ENCODE measurements around the gene CASP10. TPM values are rescaled to one million over a fixed set of nuclear protein-coding genes. Genes with fewer than 3 reads are reported as not detected.

CASP10 gene
- total RNA-seq, 1 donor from 2014 or later: 2.5 TPM

DNA sequence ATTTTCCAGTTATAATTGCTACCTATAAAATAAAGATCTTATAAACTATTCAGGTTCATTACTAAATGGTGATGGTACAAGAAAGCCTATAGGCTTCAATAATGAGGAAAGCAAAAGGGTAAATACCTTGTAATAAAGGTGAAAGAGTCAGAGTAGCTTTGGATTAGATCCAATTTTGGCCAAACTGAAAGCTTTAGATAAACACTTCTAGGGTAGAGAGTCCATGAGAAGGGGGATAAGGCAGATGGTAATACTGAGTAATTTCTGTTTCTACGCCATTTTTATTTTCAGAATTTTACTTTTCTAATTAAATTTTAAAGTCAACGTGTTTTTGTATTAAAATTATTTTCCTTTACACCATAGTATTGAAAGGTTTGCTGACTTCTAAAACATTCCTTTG lies 86.8 kb downstream of the CASP10 start:
- no peaks in the 10 kb centered on the region for H3K27me3 ChIP-seq (ENCODE audit: control insufficient read depth, insufficient read depth, low read length)
- H3K4me3 ChIP-seq (ENCODE audit: low read depth, low read length): no peak overlapping the region
- no peak for DNase-seq (ENCODE audit: low read depth)
- TF ChIP-seq, protein P1, sequence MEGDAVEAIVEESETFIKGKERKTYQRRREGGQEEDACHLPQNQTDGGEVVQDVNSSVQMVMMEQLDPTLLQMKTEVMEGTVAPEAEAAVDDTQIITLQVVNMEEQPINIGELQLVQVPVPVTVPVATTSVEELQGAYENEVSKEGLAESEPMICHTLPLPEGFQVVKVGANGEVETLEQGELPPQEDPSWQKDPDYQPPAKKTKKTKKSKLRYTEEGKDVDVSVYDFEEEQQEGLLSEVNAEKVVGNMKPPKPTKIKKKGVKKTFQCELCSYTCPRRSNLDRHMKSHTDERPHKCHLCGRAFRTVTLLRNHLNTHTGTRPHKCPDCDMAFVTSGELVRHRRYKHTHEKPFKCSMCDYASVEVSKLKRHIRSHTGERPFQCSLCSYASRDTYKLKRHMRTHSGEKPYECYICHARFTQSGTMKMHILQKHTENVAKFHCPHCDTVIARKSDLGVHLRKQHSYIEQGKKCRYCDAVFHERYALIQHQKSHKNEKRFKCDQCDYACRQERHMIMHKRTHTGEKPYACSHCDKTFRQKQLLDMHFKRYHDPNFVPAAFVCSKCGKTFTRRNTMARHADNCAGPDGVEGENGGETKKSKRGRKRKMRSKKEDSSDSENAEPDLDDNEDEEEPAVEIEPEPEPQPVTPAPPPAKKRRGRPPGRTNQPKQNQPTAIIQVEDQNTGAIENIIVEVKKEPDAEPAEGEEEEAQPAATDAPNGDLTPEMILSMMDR (IDR thresholded peaks at IDR 0.05; ENCODE audit: insufficient read depth, low read length, poor library complexity, severe bottlenecking): no peak
- no peaks in the 10 kb centered on the region for H3K36me3 ChIP-seq (ENCODE audit: control insufficient read depth, insufficient read depth, low read length)

DNA sequence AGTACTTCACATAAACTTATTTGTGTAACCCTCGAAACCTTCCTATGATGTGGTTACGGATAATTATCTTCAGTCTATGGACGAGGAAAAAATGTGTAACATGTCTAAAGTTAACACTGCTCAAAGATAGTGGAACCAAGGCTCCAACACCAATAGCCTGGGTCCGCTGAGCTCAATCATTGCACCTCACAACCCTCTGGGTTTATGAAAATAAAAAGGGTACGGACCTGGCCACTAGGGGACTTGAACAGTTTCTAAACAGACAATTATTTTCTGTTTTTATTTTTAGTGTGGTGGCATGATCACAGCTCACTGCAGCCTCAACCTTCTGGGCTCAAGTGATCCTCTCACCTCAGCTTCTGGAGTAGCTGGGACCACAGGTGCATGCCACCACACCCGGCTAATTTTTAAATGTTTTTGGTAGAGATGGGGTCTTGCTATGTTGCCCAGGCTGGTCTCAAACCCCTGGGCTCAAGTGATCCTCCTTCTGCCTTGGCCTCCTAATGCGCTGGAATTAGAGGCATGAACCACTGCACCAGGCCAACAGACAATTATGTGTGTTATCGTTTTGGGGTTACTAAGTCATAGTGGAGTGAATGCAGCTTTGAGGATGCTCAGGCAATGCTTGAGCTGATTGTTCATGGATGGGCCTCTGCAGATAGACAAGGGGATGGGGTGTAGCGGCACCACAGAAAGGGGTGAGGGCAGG lies 87.5 kb downstream of the CASP10 start:
- Histone ChIP-seq H3K36me3 (ENCODE audit: control insufficient read depth, insufficient read depth, low read length) (no peaks in the 10 kb centered on the region), H3K27me3 (ENCODE audit: control insufficient read depth, insufficient read depth, low read length) (no peaks in the 10 kb centered on the region), H3K4me3 (ENCODE audit: low read depth, low read length) (no peak overlapping the region)
- TF ChIP-seq, protein P1 (IDR thresholded peaks at IDR 0.05; ENCODE audit: insufficient read depth, low read length, poor library complexity, severe bottlenecking): no peak
- no peak for DNase-seq (ENCODE audit: low read depth)

DNA sequence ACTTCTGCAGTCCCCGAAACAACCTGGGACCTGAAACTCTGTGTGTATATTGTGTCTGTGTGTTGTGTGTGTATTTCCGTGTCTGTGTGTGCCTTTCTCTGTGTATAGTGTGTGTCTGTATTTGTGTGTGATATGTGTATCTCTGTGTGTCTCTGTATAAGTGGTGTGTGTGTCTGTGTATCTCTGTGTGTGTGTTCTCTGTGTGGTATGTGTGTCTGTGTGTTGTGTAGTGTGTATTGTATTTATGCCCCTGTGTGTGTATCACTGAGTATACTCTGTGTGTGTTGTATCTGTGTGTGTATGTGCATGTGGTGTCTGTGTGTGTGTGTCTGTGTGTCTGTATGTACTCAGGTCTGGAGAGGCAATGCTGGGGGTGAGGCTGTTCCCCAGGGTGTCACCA lies 89.0 kb downstream of the CASP10 start:
- H3K4me3 ChIP-seq (ENCODE audit: low read depth, low read length): no peak overlapping the region
- DNase-seq (ENCODE audit: low read depth): no peak
- H3K36me3 ChIP-seq (ENCODE audit: control insufficient read depth, insufficient read depth, low read length): no peaks in the 10 kb centered on the region
- TF ChIP-seq, protein P1 (IDR thresholded peaks at IDR 0.05; ENCODE audit: insufficient read depth, low read length, poor library complexity, severe bottlenecking): no peak
- H3K27me3 ChIP-seq (ENCODE audit: control insufficient read depth, insufficient read depth, low read length): no peaks in the 10 kb centered on the region

DNA sequence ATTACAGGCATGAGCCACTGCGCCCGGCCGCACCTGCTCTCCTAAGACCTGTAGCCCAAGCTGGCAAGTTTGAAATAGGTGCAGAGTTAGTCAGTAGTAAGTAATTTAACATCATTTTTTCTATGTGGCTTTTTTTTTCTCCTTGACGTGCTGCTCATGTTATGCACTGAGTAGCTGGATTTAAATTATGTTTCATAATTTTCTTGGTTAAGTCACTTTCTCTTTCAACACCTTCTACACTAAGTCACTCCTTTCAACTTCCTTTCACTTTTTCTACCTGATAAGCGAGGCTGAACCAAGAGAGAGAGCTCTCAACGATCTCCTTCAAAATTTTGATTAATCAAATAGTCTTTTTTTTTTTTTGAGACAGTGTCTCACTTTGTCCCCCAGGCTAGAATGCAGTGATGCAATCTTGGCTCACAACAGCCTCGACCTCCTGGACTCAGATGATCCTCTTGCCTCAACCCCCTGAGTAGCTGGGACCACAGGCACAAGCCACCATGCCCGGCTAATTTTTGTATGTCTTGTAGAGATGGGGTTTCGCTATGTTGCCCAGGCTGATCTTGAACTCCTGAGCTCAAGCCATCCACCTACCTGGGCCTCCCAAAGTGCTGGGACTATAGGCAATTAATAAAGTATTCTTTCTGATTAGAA lies 90.5 kb downstream of the CASP10 start:
- TF ChIP-seq, protein P1 (IDR thresholded peaks at IDR 0.05; ENCODE audit: insufficient read depth, low read length, poor library complexity, severe bottlenecking): no peak
- no peaks in the 10 kb centered on the region for H3K36me3 ChIP-seq (ENCODE audit: control insufficient read depth, insufficient read depth, low read length)
- no peak for DNase-seq (ENCODE audit: low read depth)
- H3K4me3 ChIP-seq (ENCODE audit: low read depth, low read length): no peak overlapping the region
- no peaks in the 10 kb centered on the region for H3K27me3 ChIP-seq (ENCODE audit: control insufficient read depth, insufficient read depth, low read length)

DNA sequence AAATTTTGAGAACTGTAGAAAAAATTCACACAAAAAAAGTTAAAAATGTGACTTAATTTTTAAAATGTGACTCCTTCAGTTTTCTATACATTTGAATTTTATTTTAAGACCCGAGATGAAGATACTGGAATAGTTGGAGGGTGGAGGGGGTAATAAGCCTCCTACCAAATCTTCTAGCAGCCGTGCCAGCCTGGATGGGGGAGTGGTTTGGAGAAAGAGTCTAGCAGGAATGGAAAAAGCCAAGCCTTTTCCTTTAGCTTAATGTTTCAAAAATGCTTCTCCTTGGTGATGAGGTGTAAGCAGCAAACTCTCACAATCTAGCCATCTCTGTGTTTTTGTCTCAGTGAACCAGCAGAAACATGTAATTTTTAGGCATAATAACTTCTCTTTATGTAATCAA lies 92.1 kb downstream of the CASP10 start:
- H3K27me3 ChIP-seq (ENCODE audit: control insufficient read depth, insufficient read depth, low read length): no peaks in the 10 kb centered on the region
- DNase-seq (ENCODE audit: low read depth): no peak
- H3K36me3 ChIP-seq (ENCODE audit: control insufficient read depth, insufficient read depth, low read length): no peaks in the 10 kb centered on the region
- no peak overlapping the region for H3K4me3 ChIP-seq (ENCODE audit: low read depth, low read length)
- TF ChIP-seq, protein P1 (IDR thresholded peaks at IDR 0.05; ENCODE audit: insufficient read depth, low read length, poor library complexity, severe bottlenecking): no peak

Measured in kidney epithelial cell (primary cell).